GM23338 (cell line): Measurements from ENCODE around the gene UNC13C.

Source experiments
- CTCF ChIP-seq, 2 experiments: fragments of 200-600 bp in 1 of 2; sonication (generic) in 1 of 2; conservative IDR thresholded peaks; 2 replicates each; pipeline versions ENCODE4 v1.5.1 to v1.6.1; 2016 to 2017; ENCODE audit warnings: antibody characterized with exemption in 2 of 2, low read depth in 2 of 2, mild to moderate bottlenecking in 2 of 2, moderate library complexity in 1 of 2
- EZH2 ChIP-seq: fragments of 200-600 bp; sonication (generic); IDR thresholded peaks from one replicate; pipeline ENCODE4 v1.8.0; 2017; ENCODE audit warnings: antibody characterized with exemption, mild to moderate bottlenecking, low read depth; ENCODE audit not compliant: unreplicated experiment
- EZH2phosphoT487 ChIP-seq: fragments of 200-600 bp; sonication (generic); IDR thresholded peaks from one replicate; pipeline ENCODE4 v1.8.1; 2018; ENCODE audit warnings: antibody characterized with exemption; ENCODE audit not compliant: unreplicated experiment
- JUNB ChIP-seq: IDR thresholded peaks from one replicate; pipeline ENCODE4 v1.6.1; 2016; ENCODE audit warnings: antibody characterized with exemption; ENCODE audit not compliant: unreplicated experiment
- POLR2AphosphoS5 ChIP-seq: IDR thresholded peaks from 2 replicates; pipeline ENCODE4 v1.6.1; 2016; ENCODE audit warnings: antibody characterized with exemption, low read depth

- no peak for TF ChIP-seq POLR2AphosphoS5
- peak; percentile 63 to 68 for TF ChIP-seq CTCF (conservative IDR thresholded peaks at IDR 0.05; ENCODE audit: low read depth in 2 of 2)
- TF ChIP-seq EZH2: no peak
- no peak for TF ChIP-seq EZH2phosphoT487
- TF ChIP-seq JUNB: no peak
Measured at GRCh38 chr15:53962646-53963561, 15.3 kb upstream of the UNC13C start.
